ENCODE results near the gene GALNT10.

Gene GALNT10

DNA sequence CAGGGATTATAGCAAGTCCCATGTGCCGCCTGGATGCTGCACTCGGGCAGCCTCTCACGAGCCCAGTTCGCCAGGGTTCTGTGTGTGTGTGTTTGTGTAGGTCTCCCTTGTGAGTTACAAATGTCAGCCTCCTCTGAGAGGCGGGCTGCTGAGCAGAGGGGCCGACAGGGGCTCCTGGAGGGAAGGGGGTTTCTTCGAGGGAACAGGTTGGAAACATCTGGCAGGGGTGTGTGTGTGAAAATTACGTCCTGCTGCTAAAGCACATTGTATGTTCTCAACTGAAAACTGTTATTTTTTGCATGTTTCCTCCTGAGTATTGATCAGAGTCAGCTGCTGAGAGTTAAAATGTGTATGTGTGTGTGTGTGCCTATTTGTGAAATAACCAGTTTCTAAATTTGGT, 9.7 kb downstream of the GALNT10 start:
- DNase-seq (ENCODE audit: extremely low spot score): no peak
- ChIA-PET CTCF (interaction anchor here (1.5 kb wide), 1 partner anchor 10 kb away, joined by 3 read pairs; the partner anchor contains the start of gene GALNT10), POLR2A (no interaction called here)
- no peak for TF ChIP-seq HDGF (IDR thresholded peaks at IDR 0.05; ENCODE audit: borderline replicate concordance)
- no peak for TF ChIP-seq SUZ12 (IDR thresholded peaks at IDR 0.05)
- no peak for TF ChIP-seq FOXA1 (IDR thresholded peaks at IDR 0.05)
- TF ChIP-seq CTBP1 (IDR thresholded peaks at IDR 0.05; ENCODE audit: borderline replicate concordance): no peak
- no peak for TF ChIP-seq L3MBTL2 (conservative IDR thresholded peaks at IDR 0.05)
- TF ChIP-seq ZNF384 (IDR thresholded peaks at IDR 0.05): no peak
- no peak for TF ChIP-seq LEF1 (IDR thresholded peaks at IDR 0.05; ENCODE audit: borderline replicate concordance)
- no peak for TF ChIP-seq ELF4 (IDR thresholded peaks at IDR 0.05)
- TF ChIP-seq FOXK2 (IDR thresholded peaks at IDR 0.05): no peak
- no peak for TF ChIP-seq SP1 (IDR thresholded peaks at IDR 0.05)
- no peak for TF ChIP-seq NFRKB (IDR thresholded peaks at IDR 0.05)
- TF ChIP-seq ARNT (IDR thresholded peaks at IDR 0.05): no peak
- TF ChIP-seq FOXM1 (IDR thresholded peaks at IDR 0.05; ENCODE audit: borderline replicate concordance): no peak
- TF ChIP-seq BHLHE40 (IDR thresholded peaks at IDR 0.05; ENCODE audit: borderline replicate concordance): no peak
- TF ChIP-seq TARDBP (IDR thresholded peaks at IDR 0.05): no peak
- TF ChIP-seq, protein P1, sequence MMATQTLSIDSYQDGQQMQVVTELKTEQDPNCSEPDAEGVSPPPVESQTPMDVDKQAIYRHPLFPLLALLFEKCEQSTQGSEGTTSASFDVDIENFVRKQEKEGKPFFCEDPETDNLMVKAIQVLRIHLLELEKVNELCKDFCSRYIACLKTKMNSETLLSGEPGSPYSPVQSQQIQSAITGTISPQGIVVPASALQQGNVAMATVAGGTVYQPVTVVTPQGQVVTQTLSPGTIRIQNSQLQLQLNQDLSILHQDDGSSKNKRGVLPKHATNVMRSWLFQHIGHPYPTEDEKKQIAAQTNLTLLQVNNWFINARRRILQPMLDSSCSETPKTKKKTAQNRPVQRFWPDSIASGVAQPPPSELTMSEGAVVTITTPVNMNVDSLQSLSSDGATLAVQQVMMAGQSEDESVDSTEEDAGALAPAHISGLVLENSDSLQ (IDR thresholded peaks at IDR 0.05): no peak

DNA sequence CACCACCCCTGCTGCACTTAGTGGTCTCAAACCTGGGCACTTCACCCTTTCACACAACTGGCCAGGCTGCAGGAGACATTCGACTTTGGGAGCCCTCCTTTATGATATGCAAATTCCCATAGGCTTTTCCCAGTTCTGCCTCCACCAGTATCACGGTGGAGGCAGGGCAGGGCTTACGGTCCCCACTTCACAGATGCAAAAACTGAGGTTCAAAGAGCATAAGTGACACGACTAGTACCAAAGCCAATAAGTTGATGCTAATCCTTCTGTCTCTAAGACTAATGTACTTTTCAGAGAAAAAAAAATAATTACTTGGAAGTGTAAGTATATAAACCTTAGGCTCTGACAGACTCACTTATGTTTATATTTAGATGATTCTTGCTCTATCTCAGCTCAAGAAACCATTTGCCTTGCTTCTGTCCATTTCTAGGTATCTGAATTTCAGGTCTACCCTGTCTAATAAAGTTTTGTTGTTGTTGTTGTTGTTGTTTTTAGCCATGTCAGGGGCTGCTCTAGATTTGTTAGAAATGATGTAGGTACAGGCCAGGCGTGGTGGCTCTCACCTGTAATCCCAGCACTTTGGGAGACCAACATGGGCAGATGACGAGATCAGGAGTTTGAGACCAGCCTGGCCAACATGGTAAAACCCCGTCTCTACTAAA, 10.7 kb downstream of the GALNT10 start:
- TF ChIP-seq ARNT (IDR thresholded peaks at IDR 0.05) (no peak), SUZ12 (IDR thresholded peaks at IDR 0.05) (no peak), FOXM1 (IDR thresholded peaks at IDR 0.05; ENCODE audit: borderline replicate concordance) (no peak), HDGF (IDR thresholded peaks at IDR 0.05; ENCODE audit: borderline replicate concordance) (no peak), FOXK2 (IDR thresholded peaks at IDR 0.05) (no peak), FOXA1 (IDR thresholded peaks at IDR 0.05) (no peak)
- TF ChIP-seq, protein P1 (IDR thresholded peaks at IDR 0.05): no peak
- ChIA-PET CTCF (interaction anchor here (1.5 kb wide), 1 partner anchor 11 kb away, joined by 3 read pairs; the partner anchor contains the start of gene GALNT10), POLR2A (interaction anchor here (1.2 kb wide), 1 partner anchor 11 kb away, joined by 4 read pairs; the partner anchor contains the start of gene GALNT10)
- no peak for DNase-seq (ENCODE audit: extremely low spot score)

DNA sequence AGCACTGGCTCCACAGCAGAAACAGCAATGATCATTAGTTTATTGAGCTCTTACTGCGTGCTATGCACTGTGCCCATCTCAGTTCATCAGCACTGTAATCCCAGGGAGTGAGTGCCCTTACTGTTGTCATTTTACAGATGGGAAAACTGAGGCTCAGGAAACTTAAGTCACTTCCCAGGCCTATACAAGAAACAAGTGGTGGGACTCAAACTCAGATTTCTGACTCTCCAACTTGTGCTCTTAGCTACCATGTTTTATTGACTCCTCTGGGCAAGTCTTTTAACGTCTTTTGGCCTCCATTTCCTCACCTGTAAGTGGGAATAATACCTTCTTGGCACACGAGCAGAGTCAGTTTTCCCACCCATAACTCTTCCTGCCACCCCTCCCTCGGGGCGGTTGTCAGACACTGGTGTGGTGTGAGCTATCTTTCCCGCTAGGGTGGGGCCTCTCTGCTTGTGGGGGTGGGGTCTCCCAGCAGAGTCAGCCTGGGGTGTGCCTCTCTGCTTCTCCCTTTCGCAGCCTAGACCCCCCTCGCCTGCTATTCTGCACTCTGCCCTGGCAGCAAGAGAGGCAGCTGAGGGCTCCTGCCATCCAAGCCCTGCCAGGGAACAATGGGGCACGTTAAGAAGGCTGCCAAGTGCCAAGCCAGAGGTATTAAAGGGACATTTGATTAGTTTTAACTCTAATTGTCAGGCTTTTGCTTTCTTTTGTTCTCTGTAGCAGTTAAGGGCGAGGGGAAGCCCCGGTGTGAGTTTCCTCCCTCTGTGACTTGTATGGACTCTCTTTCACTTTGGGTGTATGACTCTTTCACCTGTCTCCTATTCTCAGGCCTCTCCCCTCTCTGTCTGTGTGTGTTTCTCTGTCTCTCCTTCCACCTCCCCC, 12.1 kb downstream of the GALNT10 start:
- CTCF ChIA-PET: interaction anchor here (0.8 to 1.6 kb wide), 2 partner anchors 131 to 203 kb away, joined by 3 to 4 read pairs; no protein-coding TSS in a partner anchor
- POLR2A ChIA-PET: interaction anchor here (1.2 kb wide), 1 partner anchor 12 kb away, joined by 4 read pairs; the partner anchor contains the start of gene GALNT10
- no peak for DNase-seq (ENCODE audit: extremely low spot score)
- TF ChIP-seq ELF4 (IDR thresholded peaks at IDR 0.05): no peak
- no peak for TF ChIP-seq TARDBP (IDR thresholded peaks at IDR 0.05)
- no peak for TF ChIP-seq LEF1 (IDR thresholded peaks at IDR 0.05; ENCODE audit: borderline replicate concordance)
- TF ChIP-seq SUZ12 (IDR thresholded peaks at IDR 0.05): no peak
- no peak for TF ChIP-seq ZNF384 (IDR thresholded peaks at IDR 0.05)
- TF ChIP-seq FOXA1 (IDR thresholded peaks at IDR 0.05): no peak
- no peak for TF ChIP-seq ARNT (IDR thresholded peaks at IDR 0.05)
- no peak for TF ChIP-seq L3MBTL2 (conservative IDR thresholded peaks at IDR 0.05)
- TF ChIP-seq HDGF (IDR thresholded peaks at IDR 0.05; ENCODE audit: borderline replicate concordance): no peak
- TF ChIP-seq BHLHE40 (IDR thresholded peaks at IDR 0.05; ENCODE audit: borderline replicate concordance): no peak
- TF ChIP-seq, protein P1 (IDR thresholded peaks at IDR 0.05): no peak
- no peak for TF ChIP-seq SP1 (IDR thresholded peaks at IDR 0.05)
- TF ChIP-seq CTBP1 (IDR thresholded peaks at IDR 0.05; ENCODE audit: borderline replicate concordance): no peak
- TF ChIP-seq FOXM1 (IDR thresholded peaks at IDR 0.05; ENCODE audit: borderline replicate concordance): no peak

DNA sequence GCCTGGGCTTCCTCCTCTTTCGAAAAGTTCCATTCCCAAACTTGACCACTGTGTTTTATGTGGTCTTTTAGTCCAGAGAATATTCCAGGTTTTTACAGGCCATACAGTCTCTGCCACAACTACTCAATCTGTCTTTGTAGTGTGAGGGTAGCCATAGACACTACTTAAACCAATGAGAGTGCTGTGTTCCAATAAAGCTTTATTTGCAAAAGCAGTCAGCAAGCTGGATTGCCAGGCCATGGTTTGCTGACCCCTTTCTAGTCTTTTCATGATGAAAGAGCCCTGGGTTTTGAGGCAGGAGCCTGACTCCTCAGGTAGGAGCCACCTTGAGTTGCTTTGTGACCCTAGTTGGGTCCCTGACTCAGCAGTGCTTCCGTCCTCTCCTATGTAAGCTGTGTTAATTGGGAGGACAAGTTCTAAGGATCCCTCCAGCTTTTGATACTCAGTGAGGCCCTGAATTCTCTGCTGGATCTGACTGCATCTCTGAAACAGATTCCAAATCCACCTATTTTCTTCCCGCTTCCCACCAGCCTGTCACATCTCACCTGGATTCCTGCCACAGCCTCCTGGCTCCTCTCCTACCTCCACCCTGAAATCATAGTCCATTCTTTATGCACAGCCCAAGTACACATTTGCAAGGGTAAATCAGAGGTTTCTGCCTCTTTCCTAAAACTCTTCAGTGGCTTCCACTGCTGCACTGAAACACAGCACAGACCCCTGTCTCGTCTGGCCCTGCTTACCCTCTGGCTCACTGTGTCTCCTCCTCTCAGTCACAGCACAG, 13.5 kb downstream of the GALNT10 start:
- ChIA-PET CTCF (interaction anchor here (1.6 kb wide), 1 partner anchor 132 kb away, joined by 4 read pairs; no protein-coding TSS in a partner anchor), POLR2A (interaction anchor here (0.6 to 1.0 kb wide), 2 partner anchors 13 to 187 kb away, joined by 3 read pairs; partner anchors contain the start of gene GALNT10)
- no peak for DNase-seq (ENCODE audit: extremely low spot score)
- no peak for TF ChIP-seq FOXK2 (IDR thresholded peaks at IDR 0.05)
- no peak for TF ChIP-seq CTBP1 (IDR thresholded peaks at IDR 0.05; ENCODE audit: borderline replicate concordance)
- TF ChIP-seq NFRKB (IDR thresholded peaks at IDR 0.05): no peak
- TF ChIP-seq FOXA1 (IDR thresholded peaks at IDR 0.05): no peak
- no peak for TF ChIP-seq FOXM1 (IDR thresholded peaks at IDR 0.05; ENCODE audit: borderline replicate concordance)
- TF ChIP-seq, protein P1 (IDR thresholded peaks at IDR 0.05): no peak
- no peak for TF ChIP-seq SP1 (IDR thresholded peaks at IDR 0.05)
- TF ChIP-seq LEF1 (IDR thresholded peaks at IDR 0.05; ENCODE audit: borderline replicate concordance): no peak
- TF ChIP-seq TARDBP (IDR thresholded peaks at IDR 0.05): no peak
- TF ChIP-seq ZNF384 (IDR thresholded peaks at IDR 0.05): no peak
- TF ChIP-seq SUZ12 (IDR thresholded peaks at IDR 0.05): no peak
- no peak for TF ChIP-seq BHLHE40 (IDR thresholded peaks at IDR 0.05; ENCODE audit: borderline replicate concordance)
- no peak for TF ChIP-seq ARNT (IDR thresholded peaks at IDR 0.05)
